SK-N-SH (cell line): ENCODE results near the gene SNX9. TPM values are rescaled to one million over a fixed set of nuclear protein-coding genes. Genes with fewer than 3 reads are reported as not detected.

Source experiments
- CTCF ChIA-PET: fragments of 300-600, 350-600 bp; formaldehyde crosslinking; extraction: SDS; loops from one replicate; lab custom pipeline; 2021; lab: Yijun Ruan, JAX
- POLR2A ChIA-PET: fragments of 350-600 bp; sonication (Branson Sonifier 250); formaldehyde crosslinking; extraction: SDS; loops from one replicate; lab custom pipeline; 2020; ENCODE audit warnings: antibody characterized with exemption, inconsistent platforms; lab: Yijun Ruan, JAX
- DNase-seq: peaks from one replicate; pipeline ENCODE4 v3.0.0; 2012
- H2AFZ ChIP-seq: fragments of 200-600 bp; sonication (generic); 2 replicates; pipeline ENCODE4 v1.8.1; 2016; ENCODE audit warnings: antibody characterized with exemption, mild to moderate bottlenecking, low read depth
- H3F3A ChIP-seq: fragments of 200-600 bp; sonication (generic); replicated peaks from 2 replicates; pipeline ENCODE3; 2016; ENCODE audit warnings: antibody characterized with exemption, mild to moderate bottlenecking; ENCODE audit not compliant: insufficient read depth
- H3K27ac ChIP-seq, 2 experiments: fragments of 200-500 bp in 1 of 2; fragments of 200-600 bp in 1 of 2; sonication (Bioruptor generic) in 1 of 2; sonication (generic), shearing (Covaris generic) in 1 of 2; 2 replicates each; pipeline versions ENCODE4 v1.5.1 to v1.6.1; 2014 to 2016; ENCODE audit warnings: low read depth in 2 of 2, inconsistent platforms in 1 of 2, low read length in 1 of 2, mild to moderate bottlenecking in 1 of 2, mixed read lengths in 1 of 2
- H3K27me3 ChIP-seq: fragments of 200-600 bp; sonication (generic), shearing (Covaris generic); 2 replicates; pipeline ENCODE4 v1.6.1; 2016; ENCODE audit warnings: mixed run types; ENCODE audit not compliant: insufficient read depth
- H3K36me3 ChIP-seq, 2 experiments: fragments of 200-500 bp in 1 of 2; fragments of 200-600 bp in 1 of 2; sonication (Bioruptor generic) in 1 of 2; sonication (generic) in 1 of 2; replicated peaks in 1 of 2; 2 replicates each; pipeline versions ENCODE3 to v1.5.1; 2014 to 2016; ENCODE audit warnings: low read length in 1 of 2, mild to moderate bottlenecking in 1 of 2; ENCODE audit not compliant: insufficient read depth in 2 of 2, control insufficient read depth in 1 of 2
- H3K4me1 ChIP-seq, 2 experiments: fragments of 200-500 bp in 1 of 2; fragments of 200-600 bp in 1 of 2; sonication (Bioruptor generic) in 1 of 2; sonication (generic), shearing (Covaris generic) in 1 of 2; 2 replicates each; pipeline versions ENCODE4 v1.5.1 to v1.6.1; 2014 to 2016; ENCODE audit warnings: low read depth in 1 of 2, low read length in 1 of 2, mixed run types in 1 of 2; ENCODE audit not compliant: insufficient read depth in 2 of 2, control insufficient read depth in 1 of 2
- H3K4me2 ChIP-seq: fragments of 200-600 bp; sonication (generic), shearing (Covaris generic); 2 replicates; pipeline ENCODE4 v1.6.1; 2017; ENCODE audit warnings: mixed run types
- H3K4me3 ChIP-seq, 2 experiments: fragments of 200-500 bp in 1 of 2; fragments of 200-600 bp in 1 of 2; sonication (Bioruptor generic) in 1 of 2; sonication (generic), shearing (Covaris generic) in 1 of 2; 2 replicates each; pipeline versions ENCODE4 v1.5.1 to v1.8.1; 2014 to 2016; ENCODE audit warnings: low read depth in 2 of 2, inconsistent platforms in 1 of 2, low read length in 1 of 2, mild to moderate bottlenecking in 1 of 2, mixed read lengths in 1 of 2, moderate library complexity in 1 of 2
- H3K79me2 ChIP-seq: fragments of 200-600 bp; sonication (generic); 2 replicates; pipeline ENCODE4 v1.8.1; 2017; ENCODE audit warnings: mild to moderate bottlenecking; ENCODE audit not compliant: insufficient read depth
- H3K9ac ChIP-seq: fragments of 200-600 bp; sonication (generic); 2 replicates; pipeline ENCODE4 v1.6.1; 2017; ENCODE audit warnings: mixed run types
- H3K9me2 ChIP-seq: fragments of 200-600 bp; sonication (generic); 2 replicates; pipeline ENCODE4 v1.6.1; 2017; ENCODE audit warnings: mixed run types
- H3K9me3 ChIP-seq: fragments of 200-600 bp; sonication (generic); 2 replicates; pipeline ENCODE4 v1.6.1; 2017; ENCODE audit warnings: mixed run types, mild to moderate bottlenecking, moderate library complexity
- H4K20me1 ChIP-seq: fragments of 200-600 bp; sonication (generic); 2 replicates; pipeline ENCODE4 v1.6.1; 2017; ENCODE audit warnings: mild to moderate bottlenecking, mixed run types; ENCODE audit not compliant: insufficient read depth
- CHD2 ChIP-seq: fragments of 150-350 bp; IDR thresholded peaks from 2 replicates; pipeline ENCODE4 v1.6.1; 2018; ENCODE audit warnings: low read length; ENCODE audit not compliant: partially characterized antibody
- ELF1 ChIP-seq: IDR thresholded peaks from 2 replicates; pipeline ENCODE4 v1.4.0; 2012
- FOSL2 ChIP-seq: IDR thresholded peaks from 2 replicates; pipeline ENCODE4 v1.4.0; 2012; ENCODE audit warnings: low read depth, mild to moderate bottlenecking, moderate library complexity, borderline replicate concordance
- FOXM1 ChIP-seq: IDR thresholded peaks from 2 replicates; pipeline ENCODE4 v1.4.0; 2012; ENCODE audit warnings: low read depth, mild to moderate bottlenecking
- JUND ChIP-seq: IDR thresholded peaks from 2 replicates; pipeline ENCODE4 v1.4.0; 2012
- MEF2A ChIP-seq: IDR thresholded peaks from 2 replicates; pipeline ENCODE4 v1.4.0; 2012; ENCODE audit warnings: low read depth, borderline replicate concordance
- NFIC ChIP-seq: IDR thresholded peaks from 2 replicates; pipeline ENCODE4 v1.4.0; 2012; ENCODE audit warnings: borderline replicate concordance
- POLR2AphosphoS5 ChIP-seq: IDR thresholded peaks from 2 replicates; pipeline ENCODE4 v1.6.1; 2012; ENCODE audit warnings: low read depth, low read length
- RAD21 ChIP-seq: IDR thresholded peaks from 2 replicates; pipeline ENCODE4 v1.6.1; 2012; ENCODE audit warnings: mild to moderate bottlenecking, low read length
- RCOR1 ChIP-seq: fragments of 150-350 bp; IDR thresholded peaks from 2 replicates; pipeline ENCODE4 v1.6.1; 2017; ENCODE audit warnings: antibody characterized with exemption, low read length
- RFX5 ChIP-seq: IDR thresholded peaks from 2 replicates; pipeline ENCODE4 v1.6.1; 2012; ENCODE audit warnings: mild to moderate bottlenecking, improper control_type of control experiment, low read length
- SIN3A ChIP-seq: IDR thresholded peaks from 2 replicates; pipeline ENCODE4 v1.6.1; 2012; ENCODE audit warnings: low read depth, mild to moderate bottlenecking, low read length, moderate library complexity, borderline replicate concordance
- TAF1 ChIP-seq: IDR thresholded peaks from 2 replicates; pipeline ENCODE4 v1.6.1; 2012; ENCODE audit warnings: low read depth, mild to moderate bottlenecking, low read length, moderate library complexity, borderline replicate concordance
- TCF12 ChIP-seq: IDR thresholded peaks from 2 replicates; pipeline ENCODE4 v1.4.0; 2012
- TEAD4 ChIP-seq: IDR thresholded peaks from 2 replicates; pipeline ENCODE4 v1.4.0; 2012; ENCODE audit warnings: mild to moderate bottlenecking, borderline replicate concordance; ENCODE audit not compliant: insufficient read depth
- YY1 ChIP-seq: IDR thresholded peaks from 2 replicates; pipeline ENCODE4 v1.4.0; 2012; ENCODE audit warnings: low read depth, mild to moderate bottlenecking
- WGBS: methylation state at CpG from one replicate; pipeline ENCODE4 v1.1.6; 2017; ENCODE audit warnings: low lambda C conversion rate; 5-methylcytosine and 5-hydroxymethylcytosine counted together
- polyA plus RNA-seq, 3 experiments: library from polyadenylated mRNA; depleted of rRNA; stranded (reverse); fragments of >200 nt; gene quantifications; 2 replicates each; pipeline ENCODE4 v1.2.3, GENCODE V29; 2012
- TF ChIP-seq, protein P1 (sequence below): fragments of 200-600 bp; sonication (generic); IDR thresholded peaks from 2 replicates; pipeline ENCODE4 v1.6.1; 2017; ENCODE audit warnings: antibody characterized with exemption, mild to moderate bottlenecking, moderate library complexity
- TF ChIP-seq, protein P2 (sequence below): fragments of 150-350 bp; IDR thresholded peaks from 2 replicates; pipeline ENCODE4 v1.6.1; 2017; ENCODE audit warnings: antibody characterized with exemption, low read length, low read depth, borderline replicate concordance
- TF ChIP-seq, protein P3 (sequence below): IDR thresholded peaks from 2 replicates; pipeline ENCODE4 v1.4.0; 2012; ENCODE audit warnings: low read depth, borderline replicate concordance

SNX9 gene
- polyA plus RNA-seq, 1 of the 3 experiments (the other 2 are of a cell fraction) = 31.6 TPM

DNA sequence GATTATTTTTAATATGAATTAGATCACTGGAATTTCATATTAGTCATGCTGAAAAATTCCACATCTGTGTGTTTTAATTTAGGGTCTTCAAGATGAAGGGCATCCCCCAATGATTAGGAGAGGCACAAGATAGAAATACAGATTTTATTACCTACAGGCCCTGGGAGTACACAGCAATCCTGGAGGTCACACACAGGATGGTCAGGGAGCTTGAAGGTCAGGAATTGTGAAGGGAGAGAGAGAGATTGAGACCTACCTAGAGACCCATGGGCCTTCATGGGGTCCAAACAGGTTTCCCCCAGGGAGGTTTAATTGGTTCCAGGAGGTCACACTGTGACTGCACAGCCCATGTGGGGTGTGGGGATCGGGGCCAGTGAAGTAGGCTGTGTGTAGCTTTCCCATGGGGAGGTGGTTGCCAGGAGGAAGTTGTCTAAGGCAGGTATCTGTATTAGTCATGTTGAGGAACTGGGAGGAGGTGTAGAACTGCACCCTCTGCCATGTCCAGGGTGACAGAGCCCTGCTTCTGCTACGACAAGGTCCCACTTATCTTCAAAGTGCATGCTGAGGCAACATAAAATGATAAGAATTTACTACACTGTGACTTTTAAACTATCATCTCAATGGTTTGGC is 18.3 kb downstream of the SNX9 start:
- Histone ChIP-seq H3K9ac (no peak overlapping the region; the same call in 1 of the 2 replicates), H4K20me1 (peaks cover 68% of the 10 kb centered on the region), H3K27ac (peak overlapping the region in 1 of 2 experiments; percentile 72; a peak in 2 of 4 replicates), H2AFZ (no peak overlapping the region), H3K9me2 (no peaks in the 10 kb centered on the region), H3K4me3 (no peak overlapping the region), H3F3A (peaks cover 16% of the 10 kb centered on the region), H3K4me1 (peaks cover 8 to 26% of the 10 kb centered on the region in 2 experiments), H3K27me3 (no peaks in the 10 kb centered on the region), H3K79me2 (peaks cover 98% of the 10 kb centered on the region), H3K36me3 (no peaks in the 10 kb centered on the region), H3K9me3 (no peaks in the 10 kb centered on the region), H3K4me2 (peak overlapping the region; percentile 49; the same call in 1 of the 2 replicates)
- ChIA-PET POLR2A (no interaction called here), CTCF (interaction anchor here (1.0 kb wide), 1 partner anchor 39 kb away, joined by 3 read pairs; no protein-coding TSS in a partner anchor)
- TF ChIP-seq TAF1 (no peak), RCOR1 (no peak), ELF1 (no peak), YY1 (no peak), FOXM1 (no peak), FOSL2 (no peak), MEF2A (no peak), TCF12 (no peak), RAD21 (no peak), CHD2 (no peak), SIN3A (no peak), RFX5 (no peak), TEAD4 (no peak), POLR2AphosphoS5 (no peak), NFIC (no peak), JUND (no peak)
- TF ChIP-seq, protein P1, sequence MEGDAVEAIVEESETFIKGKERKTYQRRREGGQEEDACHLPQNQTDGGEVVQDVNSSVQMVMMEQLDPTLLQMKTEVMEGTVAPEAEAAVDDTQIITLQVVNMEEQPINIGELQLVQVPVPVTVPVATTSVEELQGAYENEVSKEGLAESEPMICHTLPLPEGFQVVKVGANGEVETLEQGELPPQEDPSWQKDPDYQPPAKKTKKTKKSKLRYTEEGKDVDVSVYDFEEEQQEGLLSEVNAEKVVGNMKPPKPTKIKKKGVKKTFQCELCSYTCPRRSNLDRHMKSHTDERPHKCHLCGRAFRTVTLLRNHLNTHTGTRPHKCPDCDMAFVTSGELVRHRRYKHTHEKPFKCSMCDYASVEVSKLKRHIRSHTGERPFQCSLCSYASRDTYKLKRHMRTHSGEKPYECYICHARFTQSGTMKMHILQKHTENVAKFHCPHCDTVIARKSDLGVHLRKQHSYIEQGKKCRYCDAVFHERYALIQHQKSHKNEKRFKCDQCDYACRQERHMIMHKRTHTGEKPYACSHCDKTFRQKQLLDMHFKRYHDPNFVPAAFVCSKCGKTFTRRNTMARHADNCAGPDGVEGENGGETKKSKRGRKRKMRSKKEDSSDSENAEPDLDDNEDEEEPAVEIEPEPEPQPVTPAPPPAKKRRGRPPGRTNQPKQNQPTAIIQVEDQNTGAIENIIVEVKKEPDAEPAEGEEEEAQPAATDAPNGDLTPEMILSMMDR = no peak
- TF ChIP-seq, protein P2, sequence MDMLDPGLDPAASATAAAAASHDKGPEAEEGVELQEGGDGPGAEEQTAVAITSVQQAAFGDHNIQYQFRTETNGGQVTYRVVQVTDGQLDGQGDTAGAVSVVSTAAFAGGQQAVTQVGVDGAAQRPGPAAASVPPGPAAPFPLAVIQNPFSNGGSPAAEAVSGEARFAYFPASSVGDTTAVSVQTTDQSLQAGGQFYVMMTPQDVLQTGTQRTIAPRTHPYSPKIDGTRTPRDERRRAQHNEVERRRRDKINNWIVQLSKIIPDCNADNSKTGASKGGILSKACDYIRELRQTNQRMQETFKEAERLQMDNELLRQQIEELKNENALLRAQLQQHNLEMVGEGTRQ = no peak
- TF ChIP-seq, protein P3, sequence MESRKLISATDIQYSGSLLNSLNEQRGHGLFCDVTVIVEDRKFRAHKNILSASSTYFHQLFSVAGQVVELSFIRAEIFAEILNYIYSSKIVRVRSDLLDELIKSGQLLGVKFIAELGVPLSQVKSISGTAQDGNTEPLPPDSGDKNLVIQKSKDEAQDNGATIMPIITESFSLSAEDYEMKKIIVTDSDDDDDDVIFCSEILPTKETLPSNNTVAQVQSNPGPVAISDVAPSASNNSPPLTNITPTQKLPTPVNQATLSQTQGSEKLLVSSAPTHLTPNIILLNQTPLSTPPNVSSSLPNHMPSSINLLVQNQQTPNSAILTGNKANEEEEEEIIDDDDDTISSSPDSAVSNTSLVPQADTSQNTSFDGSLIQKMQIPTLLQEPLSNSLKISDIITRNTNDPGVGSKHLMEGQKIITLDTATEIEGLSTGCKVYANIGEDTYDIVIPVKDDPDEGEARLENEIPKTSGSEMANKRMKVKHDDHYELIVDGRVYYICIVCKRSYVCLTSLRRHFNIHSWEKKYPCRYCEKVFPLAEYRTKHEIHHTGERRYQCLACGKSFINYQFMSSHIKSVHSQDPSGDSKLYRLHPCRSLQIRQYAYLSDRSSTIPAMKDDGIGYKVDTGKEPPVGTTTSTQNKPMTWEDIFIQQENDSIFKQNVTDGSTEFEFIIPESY = no peak
- 93% methylated on average over 2 of the region's 2 CpGs for WGBS
- no peak for DNase-seq
